ENCODE measurements around the gene SCFD2. TPM values are rescaled to one million over a fixed set of nuclear protein-coding genes. Genes with fewer than 3 reads are reported as not detected.

SCFD2 gene
- polyA plus RNA-seq, 1 donor: 13.9 TPM

GRCh38 chr4:52883183-52883621 lies 482.7 kb downstream of the SCFD2 start:
- DNase-seq: no peak

- no peak for DNase-seq
These were observed 484.9 kb downstream of the SCFD2 start for GRCh38 chr4:52880994-52881393.

- DNase-seq: no peak
These were observed 486.4 kb downstream of the SCFD2 start for GRCh38 chr4:52879471-52879870.

DNA sequence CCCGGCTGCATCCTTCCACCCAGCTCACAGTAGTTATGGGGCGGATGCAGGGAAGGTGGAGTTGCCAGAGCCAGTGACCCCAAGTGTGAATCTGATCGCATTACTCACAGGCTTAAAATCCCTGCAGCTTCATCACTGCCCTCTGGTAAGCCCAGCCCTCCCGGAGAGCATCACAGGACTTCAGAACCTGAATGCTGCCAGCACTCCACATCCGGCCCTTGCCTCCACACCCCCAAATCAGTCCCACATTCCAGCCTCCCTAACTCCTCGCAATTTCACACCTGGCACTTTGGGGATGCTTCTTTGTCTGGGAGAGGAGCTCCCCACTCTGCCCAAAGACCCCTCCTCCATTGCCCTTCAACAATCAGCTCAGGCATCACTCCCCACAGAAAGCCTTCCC lies 488.2 kb downstream of the SCFD2 start:
- DNase-seq: no peak

DNA sequence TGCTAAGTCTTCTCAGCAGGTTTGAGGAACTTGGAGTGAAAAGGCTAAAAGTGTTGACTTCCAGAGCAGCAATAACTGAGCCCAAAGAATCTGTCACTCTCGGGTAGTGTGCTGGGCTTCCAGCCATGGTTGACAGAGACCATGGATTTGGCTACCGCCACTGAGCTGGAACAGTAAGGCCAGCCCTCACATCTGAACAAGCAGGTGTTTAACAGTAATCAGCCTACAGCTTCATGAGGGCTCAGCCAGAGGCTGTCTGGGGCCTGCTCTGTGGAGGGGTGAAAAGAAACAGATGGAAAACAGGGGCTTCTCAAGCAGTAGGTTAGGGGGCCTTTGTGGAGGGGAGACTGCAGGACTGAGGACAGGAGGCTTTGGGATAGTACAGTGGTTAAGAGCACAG lies 488.8 kb downstream of the SCFD2 start:
- no peak for DNase-seq

- no peak for DNase-seq
These were observed 489.8 kb downstream of the SCFD2 start for GRCh38 chr4:52876069-52876468.

DNA sequence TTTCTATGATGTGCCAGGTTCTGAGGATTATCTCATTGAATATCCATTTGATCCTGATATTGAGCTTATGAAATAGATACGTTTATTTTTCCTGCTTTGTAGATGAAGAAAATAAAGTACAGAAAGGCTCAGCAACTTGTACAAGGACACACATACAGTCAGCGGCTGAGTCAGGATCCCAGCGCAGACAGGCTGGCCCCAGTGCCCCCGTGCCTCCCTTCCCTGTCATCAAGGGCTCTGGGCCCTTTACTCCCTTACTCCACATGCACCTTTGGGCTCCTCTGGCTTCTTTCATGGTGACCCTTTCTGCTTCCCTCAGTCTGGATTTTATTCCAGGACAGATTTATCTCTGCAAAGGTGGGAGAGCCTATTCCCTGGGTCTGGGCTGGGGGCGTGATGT lies 490.9 kb downstream of the SCFD2 start:
- DNase-seq: no peak

- DNase-seq: no peak
These were observed 492.0 kb downstream of the SCFD2 start for GRCh38 chr4:52873861-52874343.

- no peak for DNase-seq
These were observed 492.7 kb downstream of the SCFD2 start for GRCh38 chr4:52873191-52873590.

- DNase-seq: no peak
These were observed 495.6 kb downstream of the SCFD2 start for GRCh38 chr4:52870225-52870624.

GRCh38 chr4:52869656-52870055 lies 496.2 kb downstream of the SCFD2 start:
- DNase-seq: no peak

- no peak for DNase-seq
These were observed 496.7 kb downstream of the SCFD2 start for GRCh38 chr4:52869196-52869595.

- DNase-seq: peak; percentile 67
These were observed 497.7 kb downstream of the SCFD2 start for GRCh38 chr4:52868133-52868532.

- no peak for DNase-seq
These were observed 498.7 kb downstream of the SCFD2 start for GRCh38 chr4:52867163-52867562.

GRCh38 chr4:52866734-52867133 lies 499.1 kb downstream of the SCFD2 start:
- no peak for DNase-seq

GRCh38 chr4:52865300-52865699 lies 500.6 kb downstream of the SCFD2 start:
- no peak for DNase-seq

- no peak for DNase-seq
These were observed 501.1 kb downstream of the SCFD2 start for GRCh38 chr4:52864793-52865192.

DNA sequence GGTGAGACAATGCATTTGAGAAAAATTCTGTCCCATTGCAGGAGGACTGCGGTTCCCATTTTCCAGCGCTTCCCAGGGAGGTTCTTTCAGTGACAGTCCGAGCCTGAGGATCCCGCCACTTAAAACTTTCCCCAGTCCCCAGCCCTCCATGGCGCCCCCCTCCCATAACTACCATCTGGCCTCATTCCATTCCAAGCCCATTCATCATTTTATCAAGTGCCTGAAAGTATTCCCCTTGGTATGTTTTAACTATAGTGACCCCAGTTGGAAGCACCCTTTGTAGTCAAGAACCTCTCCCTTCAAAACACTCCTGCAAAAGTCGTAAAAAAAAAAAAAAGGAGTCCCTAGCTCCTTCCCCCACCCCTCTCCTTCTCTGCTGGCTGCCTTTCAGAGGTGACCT lies 502.5 kb downstream of the SCFD2 start:
- DNase-seq: no peak

DNA sequence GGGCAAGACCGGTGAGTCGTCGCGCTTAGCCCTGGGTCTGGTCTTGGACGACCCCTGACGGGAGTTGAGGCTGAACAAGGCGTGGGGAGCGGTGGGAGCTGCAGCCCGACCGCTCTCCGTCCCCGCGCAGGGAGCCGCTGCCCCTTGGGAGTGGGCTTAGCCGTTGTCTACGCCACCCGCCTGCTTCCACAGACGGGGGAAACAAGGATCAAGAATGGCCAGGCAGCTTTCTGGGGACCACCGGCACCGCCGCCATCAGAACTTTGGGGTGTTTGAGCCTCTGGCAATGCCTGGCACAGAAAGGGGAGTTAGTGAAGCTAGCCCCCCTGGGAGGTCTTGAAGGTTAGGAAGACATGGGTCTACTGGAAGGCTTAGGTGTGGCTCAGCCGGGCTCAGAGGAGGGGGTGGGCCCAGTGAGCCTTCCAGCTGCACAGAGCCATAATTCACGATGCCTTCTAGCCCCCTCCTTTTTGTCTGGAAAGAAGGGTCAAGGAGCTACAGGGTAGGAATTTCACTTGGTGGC lies 503.2 kb downstream of the SCFD2 start:
- DNase-seq: no peak

GRCh38 chr4:52861879-52862616 lies 503.8 kb downstream of the SCFD2 start, which contains the start of gene RASL11B:
Gene RASL11B (plus strand): TSS chr4:52862317. CDS start chr4:52862508, 191 bp downstream.
- peak; percentile 87 for DNase-seq

- DNase-seq: no peak
These were observed 504.6 kb downstream of the SCFD2 start for GRCh38 chr4:52861171-52861823.

DNA sequence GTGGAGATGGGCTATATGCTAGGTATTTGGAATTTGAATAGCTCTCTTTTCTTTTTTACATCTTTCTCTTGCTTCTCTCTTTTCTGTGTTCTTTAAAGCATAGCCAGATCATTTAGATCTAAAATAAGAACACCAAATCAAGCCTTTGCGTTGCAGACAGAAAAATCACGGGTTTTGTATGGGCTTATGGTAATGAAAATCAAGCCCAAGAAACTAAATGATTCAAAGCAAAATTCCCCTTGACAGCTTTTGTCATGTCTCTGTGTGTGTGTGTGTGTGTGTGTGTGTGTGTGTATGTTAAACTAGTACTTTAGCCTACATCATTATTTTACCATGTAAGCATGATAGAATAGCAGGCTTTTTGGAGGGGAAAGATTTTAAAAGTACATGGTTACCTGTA lies 505.5 kb downstream of the SCFD2 start:
- DNase-seq: no peak

GRCh38 chr4:52856801-52857200 lies 509.1 kb downstream of the SCFD2 start:
- DNase-seq: no peak
